HG03432 (cell line): Measurements from ENCODE around the gene NT5C1A.

ENCODE experiments used
- ATAC-seq: cut with Tn5 transposase; IDR thresholded peaks from one replicate; pipeline ENCODE4 v1.9.1; 2021; ENCODE audit warnings: mild to moderate bottlenecking, moderate library complexity; ENCODE audit not compliant: unreplicated experiment

NT5C1A gene

GRCh38 chr1:39613250-39613649 lies 58.7 kb downstream of the NT5C1A start:
- ATAC-seq: no peak

GRCh38 chr1:39609618-39610331 lies 62.1 kb downstream of the NT5C1A start:
- ATAC-seq: peak; percentile 56
